Measurements from ENCODE around the gene RUSC1.
"Not testable (repeated sequence)": the region's sequence is repeated elsewhere in the genome, so short reads cannot be mapped to it uniquely, and the experiment has no call there.

Gene RUSC1

DNA sequence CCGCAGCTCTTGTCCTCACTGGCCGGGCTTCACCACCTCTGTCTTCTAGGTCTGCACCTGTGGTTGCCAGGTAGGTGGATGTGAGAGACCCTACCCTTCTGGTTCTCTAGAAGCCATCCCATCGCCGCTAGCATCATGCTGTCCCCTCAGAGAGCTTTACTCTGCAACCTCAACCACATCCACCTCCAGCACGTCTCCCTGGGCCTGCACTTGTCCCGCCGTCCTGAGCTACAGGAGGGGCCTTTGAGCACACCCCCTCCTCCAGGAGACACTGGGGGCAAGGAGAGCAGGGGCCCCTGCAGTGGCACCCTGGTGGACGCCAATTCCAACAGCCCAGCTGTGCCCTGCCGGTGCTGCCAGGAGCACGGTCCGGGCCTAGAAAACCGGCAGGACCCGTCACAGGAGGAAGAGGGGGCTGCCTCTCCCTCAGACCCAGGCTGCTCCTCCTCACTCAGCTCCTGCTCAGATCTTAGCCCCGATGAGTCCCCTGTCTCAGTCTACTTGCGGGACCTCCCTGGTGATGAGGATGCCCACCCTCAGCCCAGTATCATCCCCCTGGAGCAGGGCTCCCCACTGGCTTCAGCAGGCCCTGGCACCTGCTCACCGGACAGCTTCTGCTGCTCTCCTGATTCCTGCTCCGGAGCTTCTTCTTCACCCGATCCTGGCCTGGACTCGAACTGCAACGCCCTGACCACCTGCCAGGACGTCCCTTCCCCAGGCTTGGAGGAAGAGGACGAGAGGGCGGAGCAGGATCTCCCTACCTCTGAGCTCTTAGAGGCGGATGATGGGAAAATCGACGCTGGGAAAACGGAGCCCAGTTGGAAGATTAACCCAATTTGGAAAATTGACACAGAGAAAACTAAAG lies 1.2 kb downstream of the RUSC1 start:
- Histone ChIP-seq H3K4me3 (peak overlapping the region in 6 of 7 experiments; percentile 25 to 91 (median 64)), H3K27ac (peak overlapping the region in 12 of 21 experiments; percentile 6 to 97 (median 93))

DNA sequence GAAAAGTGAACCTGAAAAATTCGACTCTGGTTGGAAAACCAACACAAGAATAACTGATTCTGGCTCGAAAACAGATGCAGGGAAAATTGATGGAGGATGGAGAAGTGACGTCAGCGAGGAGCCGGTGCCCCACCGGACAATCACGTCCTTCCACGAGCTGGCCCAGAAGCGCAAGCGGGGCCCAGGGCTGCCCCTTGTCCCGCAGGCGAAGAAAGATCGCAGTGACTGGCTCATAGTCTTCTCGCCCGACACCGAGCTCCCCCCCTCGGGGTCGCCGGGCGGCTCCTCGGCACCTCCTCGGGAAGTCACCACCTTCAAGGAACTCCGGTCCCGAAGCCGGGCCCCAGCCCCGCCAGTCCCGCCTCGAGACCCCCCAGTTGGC lies 1.9 kb downstream of the RUSC1 start:
- peak overlapping the region; percentile 63 to 91 (median 77) for H3K4me3 ChIP-seq
- peak overlapping the region in 20 of 21 experiments; percentile 82 to 98 (median 94) for H3K27ac ChIP-seq

DNA sequence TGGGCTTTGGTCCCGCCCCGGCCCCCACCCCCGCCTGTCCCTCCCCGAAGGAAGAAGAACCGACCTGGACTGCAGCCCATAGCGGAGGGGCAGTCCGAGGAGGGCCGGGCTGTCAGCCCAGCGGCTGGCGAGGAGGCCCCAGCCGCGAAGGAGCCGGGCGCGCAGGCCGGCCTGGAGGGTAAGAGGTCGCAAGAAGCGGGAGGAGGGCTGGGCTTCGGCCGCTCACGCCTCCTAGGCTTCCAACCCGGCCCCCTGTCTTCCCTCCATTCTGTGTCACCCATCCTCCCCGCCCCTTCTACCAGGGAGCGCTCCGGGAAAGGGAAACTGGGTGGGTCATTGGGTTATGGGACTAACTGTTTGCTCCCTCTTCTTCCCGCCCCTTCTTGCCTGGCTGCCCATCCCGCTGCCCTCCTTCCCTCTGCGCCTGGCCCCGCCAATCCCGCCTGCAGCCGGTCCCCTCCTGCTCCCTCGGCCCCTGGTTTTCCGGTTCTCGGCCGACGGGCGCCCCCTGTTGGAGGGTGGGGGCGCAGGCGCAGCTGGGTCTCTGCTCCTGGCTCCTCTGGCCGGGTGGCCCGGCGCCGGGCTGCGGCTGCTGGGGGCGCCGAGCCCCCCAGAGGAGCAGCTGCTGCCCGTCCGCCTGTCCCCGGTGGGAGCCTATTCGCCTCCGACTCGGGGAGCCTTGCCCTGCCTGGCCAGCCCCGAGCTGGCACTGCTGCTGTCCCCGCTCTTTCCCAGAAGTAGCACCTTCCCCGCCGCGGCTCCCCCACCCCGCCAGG lies 2.4 kb downstream of the RUSC1 start:
- Histone ChIP-seq H3K4me3 (peak overlapping the region; percentile 63 to 91 (median 77)), H3K27ac (peak overlapping the region; percentile 52 to 98 (median 94))

DNA sequence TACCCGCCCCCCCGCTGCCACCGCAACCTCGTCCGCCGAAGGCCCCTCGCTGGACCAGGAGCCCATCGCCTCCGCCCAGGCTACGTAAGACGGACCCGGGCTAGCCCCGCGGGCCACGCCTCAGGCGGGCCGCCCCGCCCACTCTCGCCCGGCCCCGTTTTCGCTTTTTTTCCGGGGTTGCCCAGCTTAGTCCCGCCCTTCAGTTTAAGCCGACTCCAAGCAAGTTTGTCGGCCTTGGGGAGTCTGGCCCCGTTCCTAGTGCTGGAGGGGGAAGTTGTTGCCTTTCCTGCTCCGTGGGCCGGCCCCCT lies 3.0 kb downstream of the RUSC1 start:
- Histone ChIP-seq H3K27ac (peak overlapping the region; percentile 52 to 98 (median 94)), H3K4me3 (peak overlapping the region; percentile 63 to 91 (median 77))

DNA sequence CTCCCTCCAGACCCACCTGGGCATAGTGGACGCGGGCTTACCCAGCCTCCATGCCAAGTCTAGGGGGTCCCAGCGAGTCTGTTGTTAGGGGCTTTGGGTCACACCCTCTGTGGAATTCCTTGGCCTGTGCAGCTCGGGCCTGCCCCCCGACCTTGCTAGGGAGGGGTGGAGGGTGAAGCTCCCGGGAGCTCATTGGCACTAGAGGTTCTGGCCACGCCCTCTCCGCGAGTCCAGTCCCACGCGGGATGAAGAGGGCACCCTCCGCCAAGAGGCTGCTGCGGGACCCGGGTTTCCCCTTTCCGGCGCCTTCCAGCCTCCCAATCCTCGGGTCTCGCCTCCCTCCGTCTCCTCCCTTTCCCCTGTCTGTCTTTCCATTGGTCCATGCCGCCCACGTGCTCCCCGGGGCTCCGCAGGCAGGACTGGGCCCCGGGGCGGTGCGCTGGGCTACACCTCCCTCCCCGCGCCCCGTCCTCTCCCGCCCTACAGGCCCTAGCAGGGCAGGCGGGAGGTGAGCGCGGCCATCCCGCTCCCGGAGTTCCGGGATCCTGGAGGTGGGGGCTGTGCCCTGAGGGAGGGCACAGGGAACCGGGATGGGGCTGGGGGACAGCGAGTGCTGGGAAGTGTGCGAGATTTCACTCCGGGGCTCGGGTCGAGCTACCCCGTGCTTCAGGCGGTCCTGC lies 3.5 kb downstream of the RUSC1 start:
- peak overlapping the region; percentile 63 to 91 (median 77) for H3K4me3 ChIP-seq
- peak overlapping the region; percentile 56 to 98 (median 94) for H3K27ac ChIP-seq

DNA sequence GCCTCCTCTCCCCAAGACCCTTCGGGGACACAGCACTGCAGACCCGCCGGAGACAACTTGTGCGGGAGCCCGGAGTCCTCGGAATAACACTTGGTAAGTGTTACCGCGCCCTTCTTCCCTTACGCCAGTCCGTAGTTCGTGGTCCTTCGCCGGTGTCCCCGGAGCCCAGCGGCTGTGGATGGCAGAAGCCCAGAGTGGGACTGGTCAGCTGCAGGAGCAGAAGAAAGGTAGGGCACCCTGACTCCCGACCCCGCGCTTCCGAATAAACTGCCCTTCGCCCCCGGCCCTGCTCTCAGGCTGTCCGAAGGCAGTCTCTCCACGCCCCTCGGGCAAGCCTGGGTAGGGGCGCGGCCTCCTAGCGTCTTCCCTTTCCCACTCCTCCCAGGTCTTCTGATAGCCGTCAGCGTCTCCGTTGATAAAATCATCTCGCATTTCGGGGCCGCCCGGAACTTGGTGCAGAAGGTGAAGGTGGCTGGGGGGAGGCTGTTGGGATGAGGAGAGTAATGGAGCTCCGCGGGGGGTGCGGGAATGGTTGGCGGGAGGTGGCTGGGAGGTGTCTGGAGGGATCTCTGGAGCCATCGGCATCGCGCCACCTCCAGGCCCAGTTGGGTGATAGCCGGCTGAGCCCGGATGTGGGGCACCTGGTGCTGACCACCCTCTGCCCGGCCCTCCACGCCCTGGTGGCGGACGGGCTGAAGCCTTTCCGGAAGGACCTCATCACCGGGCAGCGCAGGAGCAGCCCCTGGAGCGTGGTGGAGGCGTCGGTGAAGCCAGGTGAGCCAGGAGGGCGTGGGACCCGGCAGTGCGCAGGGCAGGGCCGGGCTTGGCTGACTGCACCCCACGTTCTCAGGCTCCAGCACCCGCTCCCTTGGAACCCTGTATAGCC lies 4.3 kb downstream of the RUSC1 start:
- H3K27ac ChIP-seq, result peak overlapping the region; percentile 56 to 98 (median 94)
- peak overlapping the region; percentile 63 to 91 (median 77) for H3K4me3 ChIP-seq

DNA sequence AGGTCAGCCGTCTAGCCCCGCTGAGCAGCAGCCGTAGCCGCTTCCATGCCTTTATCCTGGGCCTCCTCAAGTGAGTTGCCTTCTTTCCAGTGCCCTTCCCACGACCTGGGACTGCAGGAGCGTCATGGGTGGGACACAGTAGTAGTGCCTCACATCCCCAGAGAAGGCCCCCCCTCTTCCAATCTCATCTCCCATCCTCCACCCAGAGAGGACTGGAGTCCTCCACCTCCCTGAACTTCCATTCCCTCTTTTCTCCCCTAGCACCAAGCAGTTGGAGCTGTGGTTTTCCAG lies 4.9 kb downstream of the RUSC1 start:
- H3K4me3 ChIP-seq, result peak overlapping the region; percentile 63 to 91 (median 77)
- H3K27ac ChIP-seq, result peak overlapping the region in 14 of 21 experiments; percentile 89 to 98 (median 95)

DNA sequence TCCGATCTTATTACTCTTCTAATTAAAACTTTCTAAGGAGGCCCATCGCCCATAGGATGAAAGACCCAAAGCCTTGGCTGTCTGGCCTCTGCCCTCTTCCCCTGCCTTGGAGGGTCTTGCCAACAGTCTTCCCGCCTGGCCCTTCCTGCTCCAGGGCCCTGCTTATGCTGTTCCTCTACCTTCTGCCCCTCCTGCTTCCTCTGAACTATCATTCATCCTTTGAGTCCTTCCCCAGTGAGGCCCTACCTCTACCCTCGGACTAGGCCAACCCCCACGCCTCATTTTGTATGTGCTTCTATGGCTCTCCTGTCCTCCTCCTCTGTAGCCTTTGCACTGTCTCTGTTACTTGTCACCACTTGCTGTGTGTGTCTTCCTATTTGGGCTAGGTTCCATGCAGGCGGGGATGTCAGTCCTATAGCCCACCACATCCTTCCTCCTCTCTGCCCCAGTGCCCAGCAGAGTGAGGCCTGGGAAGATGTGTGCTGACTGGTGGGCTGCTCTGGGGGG lies 5.4 kb downstream of the RUSC1 start:
- Histone ChIP-seq H3K4me3 (no peak overlapping the region), H3K27ac (peak overlapping the region in 8 of 21 experiments; percentile 8 to 97 (median 93))

DNA sequence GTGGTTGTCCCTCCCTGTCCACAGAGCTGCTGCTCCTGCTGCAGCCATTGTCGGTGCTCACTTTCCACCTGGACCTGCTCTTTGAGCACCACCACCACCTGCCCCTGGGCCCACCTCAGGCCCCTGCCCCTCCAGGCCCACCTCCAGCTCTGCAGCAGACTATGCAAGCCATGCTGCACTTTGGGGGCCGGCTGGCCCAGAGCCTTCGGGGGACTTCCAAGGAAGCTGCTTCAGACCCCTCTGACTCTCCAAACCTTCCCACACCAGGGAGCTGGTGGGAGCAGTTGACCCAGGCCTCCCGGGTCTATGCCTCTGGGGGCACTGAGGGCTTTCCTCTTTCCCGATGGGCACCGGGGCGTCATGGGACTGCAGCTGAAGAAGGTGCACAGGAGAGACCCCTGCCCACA lies 5.9 kb downstream of the RUSC1 start:
- Histone ChIP-seq H3K27ac (peak overlapping the region in 3 of 21 experiments; percentile 8 to 32 (median 25)), H3K4me3 (no peak overlapping the region)

DNA sequence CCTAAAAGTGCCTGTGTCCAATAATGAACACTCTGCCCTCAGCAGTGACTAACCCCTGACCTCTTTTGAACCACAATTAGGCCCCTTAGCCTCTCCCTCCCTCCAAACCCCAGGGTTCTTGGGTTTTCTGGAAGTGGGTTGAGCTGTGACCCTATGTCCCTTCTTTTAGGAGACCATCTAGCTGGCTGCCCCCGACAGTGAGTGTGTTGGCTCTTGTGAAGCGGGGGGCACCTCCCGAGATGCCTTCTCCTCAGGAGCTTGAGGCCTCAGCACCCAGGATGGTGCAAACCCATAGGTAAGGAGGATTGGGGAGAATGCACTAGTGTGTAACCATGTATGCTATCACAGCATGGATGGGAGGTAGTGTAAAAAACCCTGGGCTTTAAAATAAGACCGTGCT lies 7.3 kb downstream of the RUSC1 start:
- Histone ChIP-seq H3K4me3 (no peak overlapping the region), H3K27ac (no peak overlapping the region)

DNA sequence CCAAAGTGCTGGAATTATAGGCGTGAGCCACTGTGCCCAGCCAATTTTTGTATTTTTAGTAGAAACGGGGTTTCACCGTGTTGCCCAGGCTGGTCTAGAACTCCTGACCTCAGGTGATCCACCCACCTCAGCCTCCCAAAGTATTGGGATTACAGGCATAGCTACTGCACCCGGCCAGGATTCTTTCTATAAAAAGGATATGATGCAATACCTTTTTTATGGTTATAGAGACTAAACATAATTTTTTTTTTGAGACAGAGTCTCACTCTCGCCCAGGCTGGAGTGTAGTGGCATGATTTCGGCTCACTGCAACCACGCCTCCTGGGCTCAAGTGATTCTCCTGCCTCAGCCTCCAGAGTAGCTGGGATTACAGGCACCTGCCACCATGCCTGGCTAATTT lies 8.2 kb downstream of the RUSC1 start:
- H3K4me3 ChIP-seq, H3K27ac ChIP-seq: not testable (repeated sequence)

DNA sequence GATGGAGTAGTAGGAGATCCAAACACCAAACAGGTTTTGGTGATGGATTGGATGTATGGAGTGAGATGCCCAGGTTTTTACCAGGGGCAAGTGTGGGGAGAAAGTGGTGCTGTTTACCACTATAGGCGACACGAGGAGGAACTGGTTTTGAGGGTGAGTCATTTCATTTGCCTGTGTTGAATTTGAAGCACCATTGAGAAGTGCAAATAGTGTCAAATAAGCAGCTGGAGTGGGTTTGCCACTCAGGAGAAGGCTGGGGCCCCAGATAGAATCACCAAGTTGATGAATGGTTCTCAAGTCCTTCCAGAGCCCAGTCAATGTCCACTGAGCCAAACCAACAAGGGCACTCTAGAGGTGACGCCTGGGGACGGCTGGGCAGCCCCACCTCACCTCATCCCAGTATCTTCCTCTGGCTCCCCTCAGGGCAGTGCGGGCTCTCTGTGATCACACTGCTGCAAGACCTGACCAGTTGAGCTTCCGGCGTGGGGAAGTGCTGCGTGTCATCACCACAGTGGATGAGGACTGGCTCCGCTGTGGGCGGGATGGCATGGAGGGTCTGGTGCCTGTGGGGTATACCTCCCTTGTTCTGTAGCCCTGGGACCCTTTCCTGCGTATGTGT lies 9.4 kb downstream of the RUSC1 start:
- no peak overlapping the region for H3K27ac ChIP-seq
- H3K4me3 ChIP-seq, result no peak overlapping the region

DNA sequence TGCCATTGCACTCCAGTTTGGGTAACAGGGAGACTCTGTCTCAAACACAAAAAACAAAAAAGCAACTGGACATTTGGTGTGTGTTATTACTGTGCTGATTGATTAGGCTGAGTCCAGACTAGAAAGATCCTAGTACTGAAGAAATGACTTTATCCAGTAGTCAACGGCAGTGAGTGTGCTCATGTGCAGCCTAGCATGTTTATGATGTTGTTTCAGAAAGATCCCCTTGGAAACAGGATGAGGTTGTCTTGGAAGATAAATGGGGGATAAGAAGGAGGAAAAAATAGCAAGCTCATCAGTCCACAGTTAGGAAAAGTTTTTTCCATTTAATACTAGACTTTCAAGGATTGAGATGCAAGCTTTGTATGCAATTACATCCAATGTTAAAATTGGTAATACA lies 14.3 kb downstream of the RUSC1 start:
- no peak overlapping the region for H3K27ac ChIP-seq
- no peak overlapping the region for H3K4me3 ChIP-seq

DNA sequence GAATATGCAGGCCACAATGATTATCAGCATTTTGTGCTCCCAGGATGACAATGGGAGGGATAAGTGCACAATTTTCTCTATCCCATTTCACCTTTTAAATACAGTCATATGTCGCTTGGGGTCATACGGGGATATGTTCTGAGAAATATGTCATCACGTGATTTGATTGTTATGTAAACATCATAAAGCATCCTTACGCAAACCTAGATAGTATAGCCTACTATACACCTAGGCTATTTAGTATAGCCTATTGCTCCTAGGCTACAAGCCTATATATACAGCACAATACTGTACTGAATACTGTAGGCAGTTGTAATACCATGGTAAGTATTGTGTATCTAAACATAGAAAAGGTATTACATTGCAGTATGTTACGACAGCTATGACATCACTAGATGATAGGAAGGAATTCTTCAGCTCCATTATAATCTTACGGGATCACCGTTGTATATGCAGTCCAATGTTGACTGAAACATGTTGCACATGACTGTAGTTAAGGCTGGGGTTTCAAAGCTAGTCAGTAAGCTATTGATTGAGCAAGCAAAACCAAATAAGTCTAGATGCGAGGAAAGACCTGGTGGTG lies 18.9 kb downstream of the RUSC1 start:
- Histone ChIP-seq H3K4me3 (no peak overlapping the region), H3K27ac (no peak overlapping the region)

DNA sequence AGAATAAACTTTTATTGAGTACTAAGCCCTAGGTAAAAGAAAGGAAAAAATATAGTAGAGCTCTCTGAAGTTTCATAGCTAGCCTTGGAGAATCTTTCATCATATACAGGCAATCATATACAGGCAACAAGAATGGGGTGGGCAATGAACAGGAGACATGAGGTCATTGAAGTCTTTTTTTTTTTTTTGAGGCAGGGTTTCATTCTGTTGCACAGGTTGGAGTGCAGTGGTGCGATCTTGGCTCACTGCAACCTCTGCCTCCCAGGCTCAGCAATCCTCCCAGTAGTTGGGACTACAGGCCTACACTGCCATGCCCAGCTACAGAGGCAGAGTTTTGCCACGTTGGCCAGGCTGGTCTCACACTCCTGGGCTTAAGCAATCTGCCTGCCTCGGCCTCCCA lies 22.1 kb downstream of the RUSC1 start:
- Histone ChIP-seq H3K4me3 (no peak overlapping the region), H3K27ac (no peak overlapping the region)

DNA sequence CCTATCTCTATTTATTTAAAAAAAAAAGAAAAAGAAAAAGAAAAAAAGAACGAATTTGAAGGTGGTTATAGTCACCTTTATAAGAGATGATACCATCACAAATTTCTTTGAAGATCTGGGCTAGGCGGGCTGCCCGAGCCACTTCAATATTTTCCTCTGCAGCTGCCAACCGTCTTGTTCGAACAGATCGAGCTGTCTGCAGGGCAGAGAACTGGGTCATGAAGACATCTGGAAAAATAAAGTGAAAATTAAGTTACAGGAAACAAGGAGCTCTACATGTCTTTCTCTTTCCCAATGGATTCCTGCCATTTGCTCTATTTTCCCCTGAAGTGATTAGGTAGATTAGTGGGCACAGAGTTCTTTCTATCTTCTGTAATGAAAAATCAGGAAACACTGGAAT lies 31.9 kb downstream of the RUSC1 start:
- Histone ChIP-seq H3K27ac (peak overlapping the region in 1 of 21 experiments; percentile 1), H3K4me3 (no peak overlapping the region)

DNA sequence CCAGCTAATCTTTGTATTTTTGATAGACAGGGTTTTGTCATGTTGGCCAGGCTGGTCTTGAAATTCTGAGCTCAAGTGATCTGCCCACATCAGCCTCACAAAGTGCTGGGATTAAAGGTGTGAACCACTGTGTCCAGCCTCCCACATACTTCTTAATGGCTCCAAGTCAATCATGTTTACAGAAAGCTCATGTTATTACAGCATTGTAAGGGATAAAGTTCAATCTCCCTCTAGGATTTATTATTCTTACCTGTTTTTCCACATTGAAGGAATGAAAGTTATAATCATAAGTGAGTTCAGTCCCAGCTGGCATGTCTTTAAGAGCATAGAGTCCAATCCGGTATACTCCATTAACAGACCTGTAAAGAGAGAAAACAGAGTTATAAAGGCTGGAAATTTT lies 39.4 kb downstream of the RUSC1 start:
- Histone ChIP-seq H3K27ac (no peak overlapping the region), H3K4me3 (no peak overlapping the region)

DNA sequence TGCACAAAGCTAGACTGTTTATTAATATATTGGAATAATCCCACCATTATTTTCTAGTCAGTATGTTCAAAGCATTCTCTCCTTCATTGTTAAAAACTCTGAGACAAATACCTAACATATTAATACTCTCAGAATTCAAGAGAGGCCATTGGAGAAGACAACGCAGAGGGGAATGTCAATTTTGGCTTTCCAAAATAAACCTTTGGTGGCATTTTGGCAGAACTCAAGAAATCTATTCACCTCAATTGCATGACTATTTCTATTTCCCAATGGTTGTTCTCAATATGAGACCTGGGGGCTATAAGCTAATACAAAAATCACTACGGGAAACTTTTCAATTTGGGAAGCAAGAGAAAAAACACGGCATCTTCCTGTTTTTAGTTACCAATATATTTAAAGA lies 58.5 kb downstream of the RUSC1 start:
- peak overlapping the region in 3 of 21 experiments; percentile 6 to 36 (median 9) for H3K27ac ChIP-seq

More for the DNA sequence above, 58.5 kb downstream of the RUSC1 start:
- H3K4me3 ChIP-seq, result no peak overlapping the region

Data from skin epidermis (tissue), 12 donors.